DND-41 (cell line): ENCODE data around the gene TRIM72.

Experiments used
- ATAC-seq: fragments of 200-7000 bp; cut with Tn5 transposase; 3 replicates; pipeline ENCODE4 v1.9.1; 2021; ENCODE audit warnings: low read depth; ENCODE audit not compliant: insufficient read depth
- DNase-seq: peaks from one replicate; pipeline ENCODE4 v3.0.0-alpha.2; 2020
- H2AFZ ChIP-seq: 2 replicates; pipeline ENCODE4 v1.6.0; 2012; ENCODE audit warnings: low read depth, low read length
- H3K27ac ChIP-seq: 2 replicates; pipeline ENCODE4 v1.5.1; 2012; ENCODE audit warnings: low read length, inconsistent platforms
- H3K27me3 ChIP-seq: fragments of 200-600 bp; sonication (generic); 2 replicates; pipeline ENCODE4 v1.6.0; 2012; ENCODE audit warnings: low read length, mild to moderate bottlenecking, inconsistent platforms; ENCODE audit not compliant: insufficient read depth, poor library complexity
- H3K36me3 ChIP-seq: 2 replicates; pipeline ENCODE4 v1.5.1; 2012; ENCODE audit warnings: low read length, inconsistent platforms; ENCODE audit not compliant: insufficient read depth
- H3K4me1 ChIP-seq: 2 replicates; pipeline ENCODE4 v1.5.1; 2012; ENCODE audit warnings: mild to moderate bottlenecking, low read length; ENCODE audit not compliant: insufficient read depth
- H3K4me2 ChIP-seq: 2 replicates; pipeline ENCODE4 v1.6.0; 2012; ENCODE audit warnings: mild to moderate bottlenecking, moderate library complexity, low read length, inconsistent platforms; ENCODE audit not compliant: insufficient read depth
- H3K4me3 ChIP-seq, 2 experiments: fragments of 200-600 bp in 1 of 2; shearing (Covaris generic) in 1 of 2; 2 replicates each; pipeline ENCODE4 v1.5.1; 2012 to 2016; ENCODE audit warnings: inconsistent platforms in 2 of 2, low read length in 2 of 2, mild to moderate bottlenecking in 2 of 2, low read depth in 1 of 2, moderate library complexity in 1 of 2
- H3K79me2 ChIP-seq: 2 replicates; pipeline ENCODE4 v1.6.0; 2012; ENCODE audit warnings: low read length, inconsistent platforms; ENCODE audit not compliant: insufficient read depth
- H3K9ac ChIP-seq: 2 replicates; pipeline ENCODE4 v1.6.0; 2012; ENCODE audit warnings: low read depth, mild to moderate bottlenecking, inconsistent platforms, low read length, moderate library complexity
- H3K9me3 ChIP-seq: 2 replicates; pipeline ENCODE4 v1.5.1; 2012; ENCODE audit warnings: low read length, moderate library complexity, mild to moderate bottlenecking, inconsistent platforms; ENCODE audit not compliant: insufficient read depth, severe bottlenecking
- H4K20me1 ChIP-seq: 2 replicates; pipeline ENCODE4 v1.6.0; 2012; ENCODE audit warnings: low read length; ENCODE audit not compliant: insufficient read depth
- CTCF ChIP-seq: IDR thresholded peaks from 2 replicates; pipeline ENCODE4 v1.5.1; 2012; ENCODE audit warnings: borderline replicate concordance, low read length, moderate library complexity, mild to moderate bottlenecking; ENCODE audit not compliant: poor library complexity, severe bottlenecking; ENCODE audit errors: extremely low read depth
- EZH2 ChIP-seq: IDR thresholded peaks from 3 replicates; pipeline ENCODE4 v1.6.1; 2012; ENCODE audit warnings: borderline replicate concordance, low read depth, mild to moderate bottlenecking, moderate library complexity, low read length, inconsistent platforms; ENCODE audit not compliant: severe bottlenecking

TRIM72 gene

DNA sequence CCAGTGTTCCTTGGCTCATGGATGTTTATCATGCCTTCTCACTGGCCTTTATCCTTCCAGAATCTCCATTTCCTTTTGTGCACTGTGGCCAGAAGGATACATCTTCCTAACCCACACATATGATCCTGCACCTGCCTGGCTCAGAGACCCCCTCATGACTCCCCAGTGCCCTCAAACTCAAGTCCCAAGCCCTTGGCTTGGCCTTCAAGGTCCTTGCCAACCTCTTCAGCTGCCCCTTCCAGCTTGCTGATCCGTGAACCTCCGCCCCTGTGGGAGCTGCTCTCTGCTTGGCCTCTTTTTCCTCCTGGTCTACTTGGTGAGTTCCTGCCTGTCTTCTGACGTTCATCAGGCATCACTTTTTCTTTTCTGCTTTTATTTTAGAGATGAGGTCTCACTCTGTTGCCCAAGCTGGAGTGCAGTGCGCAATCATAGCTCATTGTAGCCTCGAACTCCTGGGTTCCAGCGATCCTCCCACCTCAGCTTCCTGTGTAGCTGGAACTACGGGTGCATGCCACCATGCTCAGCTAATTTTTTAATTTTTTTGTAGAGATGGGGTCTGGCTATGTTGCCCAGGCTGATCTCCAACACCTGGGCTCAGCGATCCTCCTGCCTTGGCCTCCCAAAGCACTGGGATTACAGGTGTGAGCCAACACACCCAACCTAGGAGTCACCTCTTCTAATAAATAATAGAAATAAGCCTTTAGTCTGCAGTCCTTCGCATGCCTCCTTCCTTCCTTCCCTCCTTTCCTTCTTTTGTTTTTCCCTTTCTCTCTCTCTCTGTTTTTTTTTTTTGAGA is 8.8 kb upstream of the TRIM72 start:
- ATAC-seq = no peak
- no peaks in the 10 kb centered on the region for H3K9me3 ChIP-seq
- H3K9ac ChIP-seq = no peak overlapping the region
- no peak for DNase-seq
- H4K20me1 ChIP-seq = peaks cover 3% of the 10 kb centered on the region; the same call in 1 of the 2 replicates
- H3K79me2 ChIP-seq = peaks cover 6% of the 10 kb centered on the region; the same call in 1 of the 2 replicates
- no peak overlapping the region for H3K4me2 ChIP-seq
- no peaks in the 10 kb centered on the region; the same call in 1 of the 2 replicates for H3K36me3 ChIP-seq
- peaks cover 26% of the 10 kb centered on the region for H3K4me1 ChIP-seq
- H3K27me3 ChIP-seq = peaks cover 12% of the 10 kb centered on the region
- no peak overlapping the region for H3K4me3 ChIP-seq
- TF ChIP-seq CTCF (no peak), EZH2 (no peak)
- no peak overlapping the region for H3K27ac ChIP-seq
- no peak overlapping the region for H2AFZ ChIP-seq

- DNase-seq (no peak), ATAC-seq (no peak)
- H3K36me3 ChIP-seq = no peaks in the 10 kb centered on the region
- H3K79me2 ChIP-seq = 0 out of 2 replicates have a peak, but pooled peaks cover 2% of the 10 kb centered on the region
- no peak overlapping the region for H3K9ac ChIP-seq
- TF ChIP-seq EZH2 (no peak), CTCF (no peak)
- H2AFZ ChIP-seq = no peak overlapping the region
- H4K20me1 ChIP-seq = no peaks in the 10 kb centered on the region
- H3K27ac ChIP-seq = no peak overlapping the region
- H3K4me1 ChIP-seq = peaks cover 14% of the 10 kb centered on the region
- no peak overlapping the region for H3K4me3 ChIP-seq
- no peak overlapping the region for H3K4me2 ChIP-seq
- H3K27me3 ChIP-seq = peaks cover 12% of the 10 kb centered on the region
- H3K9me3 ChIP-seq = no peaks in the 10 kb centered on the region
Measured at GRCh38 chr16:31206776-31207175, 7.1 kb upstream of the TRIM72 start.

DNA sequence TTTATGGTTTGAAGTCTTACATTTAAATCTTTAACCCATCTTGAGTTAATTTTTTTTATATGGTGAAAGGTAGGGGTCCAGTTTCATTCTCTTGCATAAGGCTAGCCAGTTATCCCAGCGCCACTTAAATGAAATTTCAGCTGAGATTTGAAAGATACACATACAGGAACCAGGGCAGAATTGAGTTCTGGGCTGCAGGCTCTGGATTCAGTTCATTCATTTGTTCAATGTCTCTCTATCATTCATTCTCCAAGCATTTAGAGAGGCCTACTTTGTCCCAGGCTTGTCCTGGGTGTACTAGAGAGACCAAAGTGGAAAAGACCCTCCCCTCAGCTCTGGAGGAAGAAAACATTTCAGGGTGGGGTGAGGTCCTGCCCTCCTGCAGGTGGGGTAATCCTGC is 577 bp upstream of the TRIM72 start:
- no peak for ATAC-seq
- H3K27me3 ChIP-seq = no peaks in the 10 kb centered on the region
- no peak for DNase-seq
- no peaks in the 10 kb centered on the region for H3K4me1 ChIP-seq
- no peaks in the 10 kb centered on the region for H4K20me1 ChIP-seq
- H3K9ac ChIP-seq = no peak overlapping the region
- H3K27ac ChIP-seq = no peak overlapping the region
- H3K79me2 ChIP-seq = no peaks in the 10 kb centered on the region
- H3K4me3 ChIP-seq = no peak overlapping the region
- no peak overlapping the region for H3K4me2 ChIP-seq
- no peak for TF ChIP-seq CTCF
- no peak for TF ChIP-seq EZH2
- H2AFZ ChIP-seq = no peak overlapping the region
- no peaks in the 10 kb centered on the region for H3K9me3 ChIP-seq
- no peaks in the 10 kb centered on the region for H3K36me3 ChIP-seq
